Stimulated activated CD8-positive, alpha-beta memory T cell treated with anti-CD3 and anti-CD28 coated beads, Interleukin-15, amount 100 ng/mL, for 4 hours (primary cell): Measurements from ENCODE around the gene SH3GL1.

Experiments used
- DNase-seq, 2 donors: peaks; one replicate each; pipeline ENCODE4 v3.0.0-alpha.2; 2020; ENCODE audit warnings: low read depth in 2 of 2

SH3GL1 gene

DNA sequence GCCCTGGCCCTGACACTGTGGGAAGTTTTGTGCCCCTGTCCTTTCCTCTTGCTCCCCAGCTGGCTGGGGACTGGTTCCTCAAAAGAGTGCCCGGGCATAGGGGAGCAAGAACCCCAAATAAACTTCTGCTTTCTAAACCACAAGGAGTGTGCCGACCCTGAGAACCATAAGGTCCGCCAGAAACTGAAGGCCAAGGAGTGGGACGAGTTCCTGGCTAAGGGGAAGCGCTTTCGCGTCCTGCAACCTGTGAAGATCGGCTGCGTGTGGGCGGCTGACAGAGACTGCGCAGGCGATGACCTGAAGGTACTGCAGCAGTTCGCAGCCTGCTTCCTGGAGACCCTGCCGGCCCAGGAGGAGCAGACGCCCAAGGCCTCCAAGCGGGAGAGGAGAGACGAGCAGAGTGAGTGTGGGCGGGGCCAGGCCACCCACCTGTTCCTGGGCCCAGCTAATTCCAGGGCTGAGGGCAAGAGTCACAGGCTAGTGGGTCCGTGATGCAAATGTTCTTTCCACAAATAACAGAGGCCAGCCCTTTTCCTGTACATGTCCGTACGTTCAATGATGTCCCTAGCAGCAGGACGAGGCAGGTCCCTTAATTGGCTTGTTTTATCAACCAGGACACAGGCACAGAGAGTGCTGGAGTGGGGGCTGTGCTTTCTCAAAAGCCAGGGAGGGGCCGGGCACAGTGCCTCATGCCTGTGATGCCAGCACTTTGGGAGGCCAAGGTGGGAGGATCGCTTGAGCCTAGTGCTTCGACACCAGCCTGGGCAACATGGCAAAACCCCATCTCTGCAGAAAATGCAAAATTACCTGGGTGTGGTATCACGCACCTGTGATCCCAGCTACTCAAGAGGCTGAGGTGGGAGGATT lies 31.7 kb upstream of the SH3GL1 start:
- DNase-seq, result no peak

GRCh38 chr19:4431296-4431695 lies 30.9 kb upstream of the SH3GL1 start:
- DNase-seq, result no peak

- no peak for DNase-seq
Observed at GRCh38 chr19:4430760-4431159, 30.4 kb upstream of the SH3GL1 start.

DNA sequence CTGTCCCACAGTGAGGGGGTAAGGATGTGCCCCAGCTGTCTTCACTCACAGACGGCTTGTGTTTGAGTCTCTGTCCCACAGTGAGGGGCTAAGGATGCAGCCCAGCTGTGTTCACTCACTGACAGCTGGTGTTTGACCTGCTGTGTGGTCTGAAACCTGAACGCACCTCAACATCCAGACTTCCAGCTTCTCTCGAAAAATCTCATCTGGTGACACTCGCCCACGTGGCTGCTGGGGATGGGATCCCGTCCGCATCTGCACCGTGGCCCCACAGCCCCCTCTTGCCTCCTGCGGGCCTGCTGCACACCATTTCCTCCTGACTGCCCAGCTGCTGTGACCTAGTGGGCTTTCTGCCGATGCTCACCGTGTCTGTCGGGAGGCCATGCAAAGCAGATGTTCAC lies 29.4 kb upstream of the SH3GL1 start:
- no peak for DNase-seq

GRCh38 chr19:4429256-4429655 lies 28.9 kb upstream of the SH3GL1 start:
- no peak for DNase-seq

DNA sequence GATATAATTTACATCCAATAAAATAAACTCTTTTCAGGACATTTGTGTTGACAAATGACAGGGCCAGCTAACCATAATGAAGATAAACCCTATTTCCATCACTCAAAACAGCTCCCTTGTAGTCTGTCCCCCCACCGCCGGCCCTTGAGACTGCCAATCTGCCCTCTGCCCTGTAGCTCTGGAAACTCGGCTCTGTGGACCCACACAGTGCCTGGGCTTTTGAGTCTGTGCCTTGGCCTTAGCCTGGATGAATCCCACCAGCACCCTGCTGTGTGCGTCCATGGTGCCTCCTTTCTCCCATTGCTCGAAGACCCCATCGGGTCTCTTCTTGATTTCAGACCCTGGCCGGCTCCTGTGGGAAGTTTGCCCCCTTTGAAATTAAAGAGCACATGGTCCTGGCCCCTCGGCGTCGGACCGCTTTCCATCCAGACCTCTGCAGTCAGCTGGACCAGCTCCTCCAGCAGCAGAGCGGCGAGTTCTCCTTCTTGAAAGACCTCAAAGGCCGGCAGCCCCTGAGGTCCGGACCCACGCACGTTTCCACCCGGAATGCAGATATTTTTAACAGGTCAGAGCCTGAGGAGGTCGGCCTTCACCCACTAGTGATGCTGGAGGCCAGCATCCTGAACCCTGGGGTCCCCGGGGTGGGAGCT lies 28.1 kb upstream of the SH3GL1 start:
- no peak for DNase-seq

- DNase-seq, result no peak
Observed at GRCh38 chr19:4425537-4425936, 25.2 kb upstream of the SH3GL1 start.

DNA sequence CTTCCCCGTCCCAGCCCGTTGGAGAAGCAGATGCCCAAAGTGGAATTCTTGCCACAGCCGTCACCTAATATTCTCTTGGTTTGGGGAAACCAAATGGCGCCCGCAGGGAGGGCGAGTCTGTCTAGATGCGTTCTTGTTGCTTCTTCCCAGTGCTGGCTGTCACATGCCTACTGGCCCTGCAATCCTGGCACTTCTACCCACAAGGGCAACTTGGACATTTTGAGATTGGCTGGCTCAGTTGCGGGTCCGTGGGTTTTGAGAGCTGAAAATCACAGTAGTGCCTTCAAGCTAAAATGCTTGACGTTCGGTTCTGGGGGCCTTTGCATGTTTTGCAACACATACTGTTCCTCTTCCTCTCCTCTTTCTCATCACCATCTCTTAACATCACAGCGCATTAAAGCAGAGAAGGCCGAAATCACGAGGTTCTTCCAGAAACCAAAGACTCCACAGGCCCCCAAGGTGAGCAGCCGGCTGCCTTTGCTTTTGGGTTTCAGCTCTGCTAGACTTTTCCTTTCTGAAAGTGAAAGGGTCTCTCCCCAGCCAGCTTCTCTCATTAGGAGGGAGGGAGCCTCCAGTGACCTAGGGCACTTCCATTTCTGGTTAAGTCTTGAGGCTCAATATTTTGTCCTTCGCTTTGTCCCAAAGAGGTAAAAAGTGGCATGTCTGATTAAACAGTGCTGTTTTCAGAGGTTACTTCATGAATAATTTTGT lies 23.2 kb upstream of the SH3GL1 start:
- no peak for DNase-seq

GRCh38 chr19:4416268-4416667 lies 15.9 kb upstream of the SH3GL1 start:
- DNase-seq, result no peak

GRCh38 chr19:4415352-4415751 lies 15.0 kb upstream of the SH3GL1 start:
- no peak for DNase-seq

DNA sequence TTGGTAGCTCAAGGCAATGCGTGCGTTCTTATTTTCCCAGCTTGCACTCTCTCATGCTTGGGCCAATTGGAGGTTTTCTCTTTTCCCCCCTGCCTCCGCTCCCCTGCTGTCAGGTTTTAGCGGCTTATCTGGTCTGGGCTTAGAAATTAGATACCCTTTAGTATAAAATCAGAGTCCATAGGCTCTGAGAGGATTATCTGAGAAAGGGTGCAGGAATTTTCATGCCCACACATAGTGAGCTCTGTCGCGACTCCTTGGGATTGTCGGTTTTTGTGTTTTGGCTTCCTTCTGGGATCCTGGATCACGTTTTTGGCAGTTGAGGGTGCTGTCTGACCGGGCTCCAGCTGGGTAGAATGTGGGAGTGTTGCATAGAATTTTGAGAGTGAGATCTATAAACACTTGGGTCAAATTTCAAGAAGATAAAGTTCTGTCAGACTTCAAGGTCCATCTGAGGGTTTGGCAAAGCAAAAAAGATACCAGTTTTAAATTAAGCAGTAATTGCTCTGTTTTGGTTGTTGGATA lies 14.5 kb upstream of the SH3GL1 start:
- no peak for DNase-seq

- no peak for DNase-seq
Observed at GRCh38 chr19:4414144-4414799, 13.9 kb upstream of the SH3GL1 start.

- DNase-seq, result no peak
Observed at GRCh38 chr19:4413588-4413987, 13.2 kb upstream of the SH3GL1 start.

DNA sequence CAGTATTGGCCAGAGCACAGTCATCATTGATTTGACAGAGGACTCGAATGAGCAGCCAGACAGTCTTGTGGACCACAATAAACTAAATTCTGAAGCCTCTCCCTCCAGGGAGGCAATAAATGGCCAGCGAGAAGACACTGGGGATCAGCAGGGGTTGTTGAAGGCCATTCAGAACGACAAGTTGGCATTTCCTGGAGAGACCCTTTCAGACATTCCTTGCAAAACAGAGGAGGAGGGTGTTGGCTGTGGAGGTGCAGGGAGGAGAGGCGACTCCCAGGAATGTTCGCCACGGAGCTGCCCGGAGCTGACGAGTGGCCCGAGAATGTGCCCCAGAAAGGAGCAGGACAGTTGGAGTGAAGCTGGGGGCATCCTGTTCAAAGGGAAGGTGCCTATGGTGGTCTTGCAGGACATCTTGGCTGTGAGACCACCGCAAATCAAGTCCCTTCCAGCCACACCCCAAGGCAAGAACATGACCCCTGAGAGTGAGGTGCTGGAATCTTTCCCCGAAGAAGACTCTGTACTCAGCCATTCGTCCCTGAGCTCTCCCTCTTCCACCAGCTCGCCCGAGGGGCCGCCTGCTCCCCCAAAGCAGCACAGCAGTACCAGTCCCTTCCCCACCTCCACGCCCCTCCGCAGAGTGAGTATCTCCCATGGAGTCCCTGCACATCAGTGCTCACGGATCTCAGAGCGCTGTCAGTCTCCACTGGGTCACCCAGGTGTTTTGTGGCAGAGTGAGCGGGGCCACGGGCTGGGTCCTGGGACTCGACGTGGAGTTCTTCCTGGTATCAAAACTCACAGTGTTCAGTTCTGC lies 9.0 kb upstream of the SH3GL1 start:
- no peak for DNase-seq

- DNase-seq, result no peak
Observed at GRCh38 chr19:4406626-4407025, 6.3 kb upstream of the SH3GL1 start.

DNA sequence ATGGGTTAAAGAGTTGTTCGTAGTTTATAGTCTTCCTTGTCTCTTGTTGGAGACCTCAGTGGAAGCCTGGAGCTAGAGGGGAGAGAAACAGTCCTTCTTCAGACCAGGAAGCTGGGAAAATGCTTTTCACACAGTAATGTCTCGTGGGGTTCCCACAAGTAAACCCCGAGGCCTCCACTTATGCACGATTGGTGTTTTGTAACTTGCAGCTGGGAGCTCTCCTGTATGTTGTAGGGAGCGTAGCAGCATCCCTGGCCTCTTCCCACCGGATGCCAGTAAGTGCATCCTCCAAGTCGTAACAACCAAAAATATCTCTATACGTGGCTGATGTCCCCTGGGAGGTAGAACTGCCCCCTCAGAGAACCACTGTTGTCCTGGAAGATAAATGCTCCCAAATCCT lies 5.6 kb upstream of the SH3GL1 start:
- no peak for DNase-seq

DNA sequence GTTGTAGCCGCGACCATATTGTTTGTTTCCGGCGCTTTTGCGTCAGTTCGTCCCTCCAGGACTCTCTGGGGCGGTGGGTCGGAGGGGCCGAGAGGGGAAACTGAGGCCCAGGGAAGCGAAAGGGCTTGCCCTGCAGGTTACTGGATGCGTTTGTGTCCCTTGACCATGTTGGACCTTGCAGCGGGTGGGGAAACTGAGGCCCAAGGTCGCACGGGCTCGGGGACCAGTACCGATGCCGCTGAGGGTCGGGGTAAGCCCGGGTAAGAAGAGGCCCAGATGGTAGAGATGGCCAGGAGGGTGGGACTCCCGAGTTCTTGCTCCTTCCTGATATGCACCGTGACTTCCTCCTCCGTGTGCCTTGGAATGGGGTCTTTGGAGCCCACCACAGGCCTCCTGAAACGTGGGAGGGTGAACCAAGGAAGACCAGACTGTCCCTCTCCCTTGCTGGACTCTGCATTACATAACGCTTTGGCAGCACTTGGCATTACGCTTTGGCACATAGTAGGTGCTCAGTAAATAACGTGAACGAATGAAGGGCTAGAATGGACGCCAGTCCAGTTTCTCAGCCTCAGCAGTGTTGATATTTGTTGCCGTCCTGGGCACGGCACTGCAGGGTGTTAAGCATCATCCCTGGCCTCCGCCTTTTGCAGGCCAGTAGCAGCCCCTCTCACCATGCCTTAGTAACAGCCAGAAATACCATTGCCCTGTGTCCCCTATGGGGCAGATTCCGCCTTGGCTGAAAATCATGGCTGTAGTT lies 2.8 kb upstream of the SH3GL1 start:
- DNase-seq, result no peak

GRCh38 chr19:4402171-4403004 lies 2.0 kb upstream of the SH3GL1 start, which contains the start of gene CHAF1A:
TSS of gene CHAF1A (plus strand) at chr19:4402640. CDS start at chr19:4402763, 123 bp downstream.
- DNase-seq, result peak; percentile 98 to 99

DNA sequence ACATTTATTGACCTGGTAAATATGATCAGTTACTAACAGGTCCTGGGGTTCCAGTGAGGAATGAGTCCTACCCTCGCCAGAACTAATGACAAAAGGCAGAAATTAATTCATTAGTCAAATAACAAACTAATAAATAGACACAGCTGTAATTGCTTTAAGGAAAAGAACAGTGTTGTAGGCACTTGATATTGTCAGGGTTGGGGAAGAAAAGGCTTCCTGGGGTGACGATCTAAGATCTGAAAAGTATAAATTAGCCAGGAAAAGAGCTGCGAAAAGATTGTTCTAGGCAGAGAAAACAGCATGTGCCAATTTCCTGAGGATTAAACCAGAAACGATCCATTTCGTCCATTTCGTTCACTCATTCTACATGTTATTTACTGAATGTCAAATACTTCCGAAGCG lies 1.4 kb upstream of the SH3GL1 start:
- no peak for DNase-seq

GRCh38 chr19:4399812-4400134 lies 574 bp downstream of the SH3GL1 start:
- DNase-seq, result no peak
